Aorta (tissue), 5 donors: ENCODE measurements around the gene OTOP3. TPM values are rescaled to one million over a fixed set of nuclear protein-coding genes. Genes with fewer than 3 reads are reported as not detected.

Source experiments
- ATAC-seq: fragments of 200-7000 bp; cut with Tn5 transposase; one replicate; pipeline ENCODE4 v1.9.1; 2022; ENCODE audit warnings: moderate library complexity; ENCODE audit not compliant: low FRiP score
- DNase-seq, 2 donors: peaks; one replicate each; pipeline ENCODE4 v3.0.0-alpha.2; 2020
- H3K27ac ChIP-seq, 2 donors: one replicate each; pipeline ENCODE4 v1.5.1; 2013; ENCODE audit warnings: low read length in 2 of 2, mild to moderate bottlenecking in 2 of 2, moderate library complexity in 2 of 2, control low read depth in 1 of 2, inconsistent platforms in 1 of 2, low read depth in 1 of 2
- H3K27me3 ChIP-seq, 2 donors: one replicate each; pipeline ENCODE4 v1.6.1; 2013; ENCODE audit warnings: control low read depth in 1 of 2, low read length in 1 of 2, mild to moderate bottlenecking in 1 of 2, moderate library complexity in 1 of 2; ENCODE audit not compliant: insufficient read depth in 2 of 2, control insufficient read depth in 1 of 2
- H3K36me3 ChIP-seq, 2 donors: one replicate each; pipeline ENCODE4 v1.6.1; 2013; ENCODE audit warnings: control low read depth in 1 of 2, low read length in 1 of 2, mild to moderate bottlenecking in 1 of 2; ENCODE audit not compliant: insufficient read depth in 2 of 2, control insufficient read depth in 1 of 2
- H3K4me1 ChIP-seq, 2 donors: one replicate each; pipeline ENCODE4 v1.6.1; 2013; ENCODE audit warnings: low read length in 2 of 2, control low read depth in 1 of 2, mild to moderate bottlenecking in 1 of 2, moderate library complexity in 1 of 2; ENCODE audit not compliant: insufficient read depth in 2 of 2, control insufficient read depth in 1 of 2
- H3K4me3 ChIP-seq, 2 donors: one replicate each; pipeline ENCODE4 v1.5.1; 2013; ENCODE audit warnings: low read length in 2 of 2, control low read depth in 1 of 2, mild to moderate bottlenecking in 1 of 2
- H3K9me3 ChIP-seq: one replicate; pipeline ENCODE4 v1.6.1; 2013; ENCODE audit warnings: mild to moderate bottlenecking, low read length; ENCODE audit not compliant: control insufficient read depth
- WGBS, 2 donors: extraction: QIAGEN DNeasy Blood & Tissue Kit; methylation state at CpG; one replicate each; pipeline ENCODE4 v1.1.7; 2013; 5-methylcytosine and 5-hydroxymethylcytosine counted together
- intact Hi-C, 2 donors: fragments of 100-400 bp; cut with DNase I; formaldehyde crosslinking; loops; one replicate each; pipeline versions ENCODE4 v1.14.2 to v1.15.0; 2022
- polyA plus RNA-seq, 2 donors: library from polyadenylated mRNA; stranded (reverse); fragments of 200-250 nt; gene quantifications; one replicate each; pipeline ENCODE4 v1.2.3, GENCODE V29; 2013
- total RNA-seq, 2 donors: library from RNA; stranded (reverse); fragmentation: NEBNext Ultra II Directional; extraction: Animal tissue kit (Norgen Biotek cat#: 25700); gene quantifications; one replicate each; pipeline ENCODE4 v1.2.1, GENCODE V29; 2021
- donor health status: healthy with polysubstance abuse.
- donor health status: Bipolar disorder and iron deficiency.
- donor health status: DM: no; HTN: no; CAD: no.
- donor health status: DM: no; HTN: no; CAD: no.
- donor health status: DM: yes; HTN: yes; CAD: no.

Gene OTOP3
- total and polyA plus RNA-seq, 4 donors = 1.8 TPM; not detected in 3

- WGBS, 2 donors = 86 to 89% methylated on average over 8 to 11 of the region's 11 CpGs
- intact Hi-C loops = loop anchor here in 1 of 2 donors (10.0 kb wide), 1 partner anchor 208 kb away; the partner anchor contains the start of gene NHERF1
- H3K4me3 ChIP-seq = no peak overlapping the region
- no peaks in the 10 kb centered on the region for H3K36me3 ChIP-seq
- no peaks in the 10 kb centered on the region for H3K4me1 ChIP-seq
- no peak for DNase-seq
- H3K27ac ChIP-seq = no peak overlapping the region
- no peaks in the 10 kb centered on the region for H3K27me3 ChIP-seq
- ATAC-seq = no peak
- H3K9me3 ChIP-seq = no peaks in the 10 kb centered on the region
Measured at GRCh38 chr17:74953134-74953687, 17.5 kb downstream of the OTOP3 start.

GRCh38 chr17:74954115-74954514 lies 18.4 kb downstream of the OTOP3 start:
- intact Hi-C loops = loop anchor here in 1 of 2 donors (10.0 kb wide), 1 partner anchor 209 kb away; the partner anchor contains the start of gene NHERF1
- H3K9me3 ChIP-seq = no peaks in the 10 kb centered on the region
- H3K27ac ChIP-seq = no peak overlapping the region
- no peaks in the 10 kb centered on the region for H3K27me3 ChIP-seq
- DNase-seq = no peak
- H3K36me3 ChIP-seq = no peaks in the 10 kb centered on the region
- WGBS, 2 donors = 92 to 93% methylated on average over 15 of the region's 15 CpGs
- no peaks in the 10 kb centered on the region for H3K4me1 ChIP-seq
- H3K4me3 ChIP-seq = no peak overlapping the region
- ATAC-seq = no peak

- WGBS, 2 donors = 77 to 87% methylated on average over 13 of the region's 13 CpGs
Measured at GRCh38 chr17:74954665-74955421, 19.1 kb downstream of the OTOP3 start.

GRCh38 chr17:74956093-74956492 lies 20.4 kb downstream of the OTOP3 start:
- DNase-seq (no peak), ATAC-seq (no peak)
- H3K4me1 ChIP-seq = no peaks in the 10 kb centered on the region
- no peaks in the 10 kb centered on the region for H3K36me3 ChIP-seq
- H3K27me3 ChIP-seq = no peaks in the 10 kb centered on the region
- no peak overlapping the region for H3K4me3 ChIP-seq
- H3K27ac ChIP-seq = no peak overlapping the region
- intact Hi-C loops = loop anchor here in 1 of 2 donors (10.0 kb wide), 1 partner anchor 211 kb away; the partner anchor contains the start of gene NHERF1
- H3K9me3 ChIP-seq = no peaks in the 10 kb centered on the region
- WGBS, 2 donors = 79 to 86% methylated on average over 4 of the region's 4 CpGs

More at GRCh38 chr17:74954665-74955421, 19.1 kb downstream of the OTOP3 start:
- no peaks in the 10 kb centered on the region for H3K9me3 ChIP-seq
- intact Hi-C loops = loop anchor here in 1 of 2 donors (10.0 kb wide), 1 partner anchor 210 kb away; the partner anchor contains the start of gene NHERF1
- no peak overlapping the region for H3K27ac ChIP-seq
- no peak for ATAC-seq
- no peak overlapping the region for H3K4me3 ChIP-seq
- no peaks in the 10 kb centered on the region for H3K27me3 ChIP-seq
- H3K4me1 ChIP-seq = no peaks in the 10 kb centered on the region
- no peak for DNase-seq
- H3K36me3 ChIP-seq = no peaks in the 10 kb centered on the region

GRCh38 chr17:74957935-74958740 lies 22.4 kb downstream of the OTOP3 start:
- intact Hi-C loops = loop anchor here in 1 of 2 donors (10.0 kb wide), 1 partner anchor 213 kb away; the partner anchor contains the start of gene NHERF1
- H3K27me3 ChIP-seq = no peaks in the 10 kb centered on the region

GRCh38 chr17:74959826-74960515 lies 24.3 kb downstream of the OTOP3 start:
- ATAC-seq = no peak
- Histone ChIP-seq H3K36me3 (no peaks in the 10 kb centered on the region), H3K4me3 (no peak overlapping the region), H3K4me1 (no peaks in the 10 kb centered on the region), H3K9me3 (no peaks in the 10 kb centered on the region), H3K27me3 (no peaks in the 10 kb centered on the region), H3K27ac (no peak overlapping the region)
- no peak for DNase-seq
- 69 to 82% methylated on average over 14 of the region's 14 CpGs for WGBS, 2 donors
- intact Hi-C loops = loop anchor here (1.0 to 10.0 kb wide), 6 partner anchors 37 to 242 kb away; partner anchors contain the start of genes MRPL58 (in 2 of the 2), ARMC7 (in 1 of the 2), NHERF1 (in 1 of the 2) and USH1G (in 1 of the 2)

More at GRCh38 chr17:74957935-74958740, 22.4 kb downstream of the OTOP3 start:
- Histone ChIP-seq H3K4me3 (no peak overlapping the region), H3K36me3 (no peaks in the 10 kb centered on the region), H3K4me1 (no peaks in the 10 kb centered on the region), H3K9me3 (no peaks in the 10 kb centered on the region), H3K27ac (no peak overlapping the region)
- peak; percentile 54 for ATAC-seq
- DNase-seq = peak; percentile 79 to 94
- WGBS, 2 donors = 42 to 52% methylated on average over 33 of the region's 33 CpGs

GRCh38 chr17:74960570-74961342 lies 25.1 kb downstream of the OTOP3 start:
- WGBS, 2 donors = 38 to 60% methylated on average over 15 to 19 of the region's 19 CpGs
- ATAC-seq (no peak), DNase-seq (no peak)
- H3K27ac ChIP-seq = no peak overlapping the region
- no peaks in the 10 kb centered on the region for H3K36me3 ChIP-seq
- H3K4me3 ChIP-seq = no peak overlapping the region
- no peaks in the 10 kb centered on the region for H3K27me3 ChIP-seq
- no peaks in the 10 kb centered on the region for H3K4me1 ChIP-seq
- no peaks in the 10 kb centered on the region for H3K9me3 ChIP-seq
- intact Hi-C loops = loop anchor here (5.0 kb wide), 4 partner anchors 52 to 242 kb away; partner anchors contain the start of genes MRPL58 (in 2 of the 2) and ARMC7 (in 1 of the 2)
